ENCODE measurements around the gene TBATA.
A peak's percentile ranks its signal among the peaks of the same experiment; 100 is the strongest.

TBATA gene

DNA sequence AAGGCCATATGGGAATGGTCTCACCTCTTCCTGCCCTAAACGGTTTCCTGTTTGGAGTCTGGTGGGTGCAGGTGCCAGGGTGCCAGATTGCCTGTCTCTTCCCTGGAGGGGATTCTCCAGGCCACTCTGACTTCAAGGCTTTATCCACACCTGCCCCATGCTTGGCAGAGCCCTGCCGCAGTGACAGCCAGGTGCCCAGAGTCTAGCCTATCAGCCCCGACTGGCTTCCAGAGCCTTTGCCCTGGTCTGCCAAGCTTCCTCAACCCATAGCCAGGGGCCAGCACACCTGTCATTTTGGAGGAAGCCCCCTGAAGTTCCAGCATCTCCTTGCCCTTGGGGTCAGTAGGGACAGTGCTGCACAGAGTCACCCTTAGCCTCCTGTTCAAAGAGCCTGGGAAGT lies 21.6 kb downstream of the TBATA start:
- DNase-seq (ENCODE audit: low read depth in 2 of 3, low spot score in 2 of 3): no peak

DNA sequence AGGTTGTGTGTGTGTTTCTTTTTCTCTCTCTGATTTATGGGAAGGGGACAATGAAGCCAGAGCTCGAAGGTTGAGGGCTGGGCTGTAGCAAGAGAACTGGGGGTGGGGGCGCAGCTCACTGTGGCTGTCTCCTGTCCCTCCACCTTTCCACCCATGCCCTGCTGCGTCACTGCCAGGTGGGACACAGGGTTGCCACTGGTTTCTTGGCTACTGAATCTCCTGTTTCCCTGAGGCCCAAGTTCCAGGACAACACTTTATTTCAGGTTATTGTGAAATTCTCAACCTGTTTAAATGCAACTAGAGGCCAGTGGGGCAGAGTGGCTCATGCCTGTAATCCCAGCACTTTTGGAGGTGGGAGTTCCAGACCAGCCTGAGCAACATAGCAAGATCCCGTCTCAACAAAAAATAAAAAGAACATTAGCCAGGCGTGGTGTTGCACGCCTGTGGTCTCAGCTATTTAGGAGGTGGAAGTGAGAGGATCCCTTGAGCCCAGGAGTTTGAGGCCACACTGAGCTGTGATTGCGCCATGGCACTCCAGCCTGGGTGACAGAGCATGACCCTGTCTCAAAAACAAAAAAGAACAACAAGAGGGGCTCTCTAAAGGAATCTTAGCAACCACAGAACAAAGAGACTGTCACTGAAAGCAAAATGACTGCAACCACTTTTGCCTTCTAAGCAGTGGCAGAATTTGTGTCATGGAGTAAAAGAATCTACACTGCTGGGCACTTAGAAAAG lies 22.6 kb downstream of the TBATA start:
- DNase-seq (ENCODE audit: low read depth in 2 of 3, low spot score in 2 of 3): no peak

DNA sequence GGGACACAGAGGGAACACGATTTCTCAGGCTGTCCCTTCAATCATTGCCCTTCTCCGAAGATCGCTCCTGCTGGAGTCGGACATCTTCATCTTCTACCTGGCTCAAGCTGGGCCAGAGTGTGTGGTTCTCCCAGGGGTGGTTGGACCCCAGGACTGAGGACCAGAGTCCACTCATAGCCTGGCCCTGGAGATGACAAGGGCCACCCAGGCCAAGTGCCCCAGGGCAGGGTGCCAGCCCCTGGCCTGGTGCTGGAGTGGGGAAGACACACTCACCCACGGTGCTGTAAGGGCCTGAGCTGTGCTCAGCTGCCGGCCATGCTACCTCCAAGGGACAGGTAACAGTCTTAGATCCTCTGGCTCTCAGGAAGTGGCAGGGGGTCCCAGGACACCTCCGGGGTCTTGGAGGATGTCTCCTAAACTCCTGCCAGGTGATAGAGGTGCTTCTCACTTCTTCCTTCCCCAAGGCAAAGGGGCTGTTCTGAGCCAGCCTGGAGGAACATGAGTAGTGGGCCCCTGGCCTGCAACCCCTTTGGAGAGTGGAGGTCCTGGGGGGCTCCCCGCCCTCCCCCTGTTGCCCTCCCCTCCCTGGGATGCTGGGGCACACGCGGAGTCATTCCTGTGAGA lies 23.3 kb downstream of the TBATA start:
- no peak for DNase-seq (ENCODE audit: low read depth in 2 of 3, low spot score in 2 of 3)

DNA sequence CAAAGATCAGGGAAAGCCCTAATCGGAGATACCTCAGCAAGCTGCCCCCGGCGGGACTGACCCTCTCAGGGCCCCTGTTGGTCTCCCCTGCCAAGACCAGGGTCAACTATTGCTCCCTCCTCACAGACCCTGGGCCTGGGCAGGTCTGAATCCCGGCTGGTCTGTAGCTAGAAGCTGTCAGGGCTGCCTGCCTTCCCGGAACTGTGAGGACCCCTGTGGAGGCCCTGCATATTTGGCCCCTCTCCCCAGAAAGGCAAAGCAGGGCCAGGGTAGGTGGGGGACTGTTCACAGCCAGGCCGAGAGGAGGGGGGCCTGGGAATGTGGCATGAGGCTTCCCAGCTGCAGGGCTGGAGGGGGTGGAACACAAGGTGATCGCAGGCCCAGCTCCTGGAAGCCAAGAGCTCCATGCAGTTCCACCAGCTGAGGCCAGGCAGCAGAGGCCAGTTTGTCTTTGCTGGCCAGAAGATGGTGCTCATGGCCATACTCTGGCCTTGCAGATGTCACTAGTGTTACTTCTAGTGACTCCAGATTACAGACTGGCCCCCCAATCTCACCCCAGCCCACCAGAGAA lies 24.1 kb downstream of the TBATA start:
- no peak for DNase-seq (ENCODE audit: low read depth in 2 of 3, low spot score in 2 of 3)

DNA sequence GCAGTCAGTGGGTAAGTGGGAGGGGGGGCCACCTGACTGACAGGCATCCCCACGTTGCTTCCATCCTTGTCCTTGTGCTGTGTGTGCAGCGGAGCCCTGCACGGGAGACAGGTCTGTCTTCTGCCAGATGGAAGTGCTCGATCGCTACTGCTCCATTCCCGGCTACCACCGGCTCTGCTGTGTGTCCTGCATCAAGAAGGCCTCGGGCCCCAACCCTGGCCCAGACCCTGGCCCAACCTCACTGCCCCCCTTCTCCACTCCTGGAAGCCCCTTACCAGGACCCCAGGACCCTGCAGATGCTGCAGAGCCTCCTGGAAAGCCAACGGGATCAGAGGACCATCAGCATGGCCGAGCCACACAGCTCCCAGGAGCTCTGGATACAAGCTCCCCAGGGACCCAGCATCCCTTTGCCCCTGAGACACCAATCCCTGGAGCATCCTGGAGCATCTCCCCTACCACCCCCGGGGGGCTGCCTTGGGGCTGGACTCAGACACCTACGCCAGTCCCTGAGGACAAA lies 24.8 kb downstream of the TBATA start:
- DNase-seq (ENCODE audit: low read depth in 2 of 3, low spot score in 2 of 3): no peak

DNA sequence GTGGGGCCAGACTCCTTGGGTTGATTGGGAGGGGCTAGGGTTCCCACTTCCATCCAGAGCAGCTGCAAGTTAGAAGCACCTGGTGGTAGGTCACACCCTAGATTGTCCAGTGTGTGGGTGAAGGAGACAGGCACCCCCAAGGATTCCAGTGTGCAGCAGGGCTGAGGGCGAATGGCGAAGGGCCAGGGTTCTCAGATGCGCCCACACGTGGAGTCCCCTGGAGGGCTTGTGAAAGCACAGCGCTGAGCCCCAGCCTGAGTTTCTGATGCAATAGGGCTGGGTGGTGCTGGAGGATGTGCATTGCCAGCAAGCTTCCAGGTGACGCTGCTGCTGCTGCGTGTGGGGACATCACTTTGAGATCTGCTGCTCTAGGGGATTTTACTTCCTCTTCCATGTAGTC lies 25.4 kb downstream of the TBATA start:
- no peak for DNase-seq (ENCODE audit: low read depth in 2 of 3, low spot score in 2 of 3)

DNA sequence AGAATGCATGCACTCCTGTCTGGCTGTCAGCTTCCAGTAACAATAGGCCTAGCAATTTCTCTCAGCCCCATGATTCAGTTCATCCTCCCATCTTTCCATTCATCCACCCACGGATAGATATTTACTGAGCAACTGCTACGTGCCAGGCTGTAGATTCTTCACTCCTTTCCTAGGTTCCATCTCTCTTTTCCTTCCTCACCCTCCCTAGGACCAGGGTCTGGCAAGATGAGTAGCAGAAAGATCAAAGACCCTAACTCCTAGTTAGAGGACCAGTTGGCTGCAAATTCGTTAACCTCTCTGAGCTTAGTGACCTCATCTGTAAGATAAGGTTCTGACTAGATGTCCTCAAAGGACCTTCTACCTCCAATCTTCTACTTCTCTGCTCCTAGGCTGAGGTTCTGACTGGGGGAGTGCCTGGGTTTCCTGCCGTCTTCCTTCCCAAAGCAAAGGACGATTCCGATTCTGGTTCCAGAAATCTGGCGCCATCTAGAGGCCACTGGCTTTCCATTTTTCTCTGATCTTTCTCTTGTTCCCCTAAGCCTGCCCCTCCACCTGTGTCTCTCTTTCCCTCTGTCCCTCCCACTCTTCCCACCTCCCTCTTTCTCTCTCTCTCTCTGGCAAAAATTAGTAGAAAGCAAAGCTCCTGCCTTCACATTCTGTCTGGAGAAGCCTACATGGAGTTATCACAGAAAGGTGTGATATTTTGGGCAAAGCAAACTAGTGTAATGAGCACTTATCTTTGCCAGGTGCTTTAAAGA lies 26.2 kb downstream of the TBATA start:
- peak; percentile 30 to 58 (median 46) for DNase-seq (ENCODE audit: low read depth in 2 of 3, low spot score in 2 of 3)

DNA sequence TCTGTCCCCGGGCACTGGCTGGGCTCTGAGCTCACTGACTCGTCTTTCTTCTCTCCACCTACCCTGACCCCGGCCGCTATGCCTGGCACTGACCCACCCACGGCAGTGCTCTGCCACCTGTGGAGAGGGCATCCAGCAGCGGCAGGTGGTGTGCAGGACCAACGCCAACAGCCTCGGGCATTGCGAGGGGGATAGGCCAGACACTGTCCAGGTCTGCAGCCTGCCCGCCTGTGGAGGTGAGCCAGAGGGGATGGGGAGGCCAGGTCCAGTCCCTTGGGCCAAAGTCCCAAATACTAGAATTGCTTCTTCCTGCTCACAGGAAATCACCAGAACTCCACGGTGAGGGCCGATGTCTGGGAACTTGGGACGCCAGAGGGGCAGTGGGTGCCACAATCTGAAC lies 27.3 kb downstream of the TBATA start:
- DNase-seq (ENCODE audit: low read depth in 2 of 3, low spot score in 2 of 3): no peak

DNA sequence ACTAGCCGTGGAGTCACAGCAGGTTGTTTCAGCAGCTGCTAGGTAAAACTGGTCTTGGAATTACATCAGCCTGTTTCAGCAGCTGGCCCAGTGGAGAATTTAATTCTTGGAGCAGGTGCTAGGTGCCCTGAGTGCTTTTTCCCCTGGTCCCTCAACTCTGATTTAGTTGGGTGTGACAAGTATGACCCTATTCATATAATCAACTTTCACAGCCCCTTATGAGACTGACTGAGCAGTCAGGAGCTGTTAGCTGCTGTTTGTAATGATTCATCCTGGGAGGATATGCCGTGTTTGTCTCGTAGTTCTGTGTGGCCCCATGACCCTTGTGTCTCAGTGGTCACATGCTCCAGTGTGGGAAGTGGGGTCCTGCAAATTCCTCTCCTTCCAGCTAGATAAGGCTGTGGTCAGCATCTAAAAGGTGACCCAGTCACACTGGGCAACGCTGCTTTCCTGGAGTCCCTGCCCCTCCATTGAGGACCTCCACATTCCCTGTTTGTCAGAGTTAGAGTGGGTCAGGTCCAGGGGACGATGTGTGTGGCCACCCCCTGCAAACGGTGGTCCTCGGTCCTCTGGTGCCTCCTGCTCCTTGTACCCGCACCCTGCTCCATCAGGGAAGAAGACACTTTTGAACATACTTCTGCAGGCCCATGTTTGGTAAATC lies 28.3 kb downstream of the TBATA start:
- no peak for DNase-seq (ENCODE audit: low read depth in 2 of 3, low spot score in 2 of 3)

DNA sequence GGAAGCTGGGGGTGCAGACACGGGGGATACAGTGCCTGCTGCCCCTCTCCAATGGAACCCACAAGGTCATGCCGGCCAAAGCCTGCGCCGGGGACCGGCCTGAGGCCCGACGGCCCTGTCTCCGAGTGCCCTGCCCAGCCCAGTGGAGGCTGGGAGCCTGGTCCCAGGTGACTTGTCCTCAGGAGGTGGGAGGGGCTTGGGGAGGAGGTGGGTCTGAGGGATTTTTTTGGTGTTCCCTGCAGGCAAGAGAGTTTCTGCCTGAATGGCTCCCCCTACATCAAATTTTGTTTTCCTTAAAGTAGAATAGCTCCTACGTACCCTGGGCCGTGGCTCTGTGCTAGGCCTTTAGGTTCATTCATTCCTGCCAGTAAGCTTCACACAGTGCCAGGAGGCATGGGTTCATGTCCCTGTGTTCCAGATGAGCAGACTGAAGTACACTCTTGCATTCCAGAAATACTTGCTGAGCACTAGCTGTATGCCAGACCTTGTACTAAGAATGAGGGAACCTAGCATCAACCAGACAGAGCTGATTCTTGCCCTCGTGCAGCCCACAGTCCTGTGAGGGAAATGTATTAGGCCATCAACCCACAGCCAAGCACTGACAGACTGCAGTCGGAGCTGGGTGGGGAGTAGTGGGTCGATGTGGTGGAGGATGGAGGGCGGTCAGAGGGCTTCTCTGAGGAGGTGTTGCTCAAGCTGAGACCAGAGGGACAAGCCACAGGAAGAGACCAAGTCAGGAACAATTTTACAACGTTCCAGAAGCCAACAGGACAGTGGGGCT lies 31.1 kb downstream of the TBATA start:
- no peak for DNase-seq (ENCODE audit: low read depth in 2 of 3, low spot score in 2 of 3)

DNA sequence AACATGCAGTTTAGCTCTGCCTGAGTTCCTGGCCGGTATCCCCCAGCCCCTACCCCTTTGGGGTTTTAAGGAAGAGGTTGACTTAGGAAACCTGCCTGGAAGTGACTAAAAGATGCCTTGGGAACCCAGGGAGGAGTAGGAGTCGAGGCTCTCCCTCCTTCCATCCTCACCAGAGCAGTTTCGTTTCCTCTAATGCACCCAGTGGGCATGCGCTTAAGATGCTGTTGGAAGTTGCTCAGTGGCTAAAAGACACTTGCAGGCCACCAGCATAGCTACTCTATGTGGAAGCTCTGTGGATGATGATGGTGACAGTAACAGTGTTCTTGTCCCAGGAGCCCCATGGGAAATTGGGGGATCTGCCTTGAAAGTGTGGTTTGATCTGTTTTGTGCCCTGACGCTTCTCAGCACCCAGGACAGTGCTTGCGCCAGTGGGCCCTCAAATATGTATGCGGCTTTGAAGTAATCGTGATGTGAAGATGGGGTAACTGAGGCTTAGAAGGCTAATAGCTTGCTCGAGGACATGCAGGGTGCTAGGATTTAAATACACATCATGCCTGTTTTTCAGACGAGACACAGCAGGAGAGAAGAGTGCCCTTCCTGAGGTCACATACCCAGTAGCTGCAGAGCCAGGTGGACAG lies 32.0 kb downstream of the TBATA start:
- DNase-seq (ENCODE audit: low read depth in 2 of 3, low spot score in 2 of 3): no peak

DNA sequence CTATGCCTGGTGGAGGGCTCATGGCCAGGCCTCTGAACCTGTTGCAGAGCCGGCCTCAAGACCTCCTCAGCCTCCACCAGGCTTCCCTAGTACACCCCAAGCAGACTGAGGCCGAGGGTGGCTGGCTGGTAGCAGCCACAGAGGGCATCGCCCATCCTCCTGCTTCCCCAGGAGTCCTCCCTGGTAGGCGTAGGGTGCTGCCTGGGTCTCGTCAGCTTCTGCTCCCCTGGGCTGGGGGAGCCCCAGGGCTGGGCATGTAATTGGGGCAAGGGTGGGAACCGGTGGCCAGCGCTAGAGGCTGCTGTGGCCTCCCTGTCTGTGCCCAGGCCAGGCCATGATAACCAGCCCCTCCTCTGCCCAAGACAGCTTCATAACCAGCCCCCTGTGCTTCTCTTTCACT lies 32.6 kb downstream of the TBATA start:
- no peak for DNase-seq (ENCODE audit: low read depth in 2 of 3, low spot score in 2 of 3)

DNA sequence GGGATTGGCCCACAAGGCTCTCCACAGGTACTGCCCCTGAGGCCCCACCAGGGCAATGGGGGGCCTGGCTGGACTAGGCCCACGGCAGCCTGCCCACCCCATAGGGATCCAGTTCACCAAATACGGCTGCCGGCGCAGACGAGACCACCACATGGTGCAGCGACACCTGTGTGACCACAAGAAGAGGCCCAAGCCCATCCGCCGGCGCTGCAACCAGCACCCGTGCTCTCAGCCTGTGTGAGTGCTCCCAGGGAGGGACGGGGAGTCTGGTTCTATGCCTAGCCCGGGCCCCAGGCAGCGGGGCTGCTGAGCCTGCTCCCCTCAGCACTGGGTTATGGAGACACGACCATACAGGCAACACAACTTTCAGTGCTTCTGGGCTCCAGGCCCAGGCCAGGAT lies 33.2 kb downstream of the TBATA start:
- DNase-seq (ENCODE audit: low read depth in 2 of 3, low spot score in 2 of 3): no peak

DNA sequence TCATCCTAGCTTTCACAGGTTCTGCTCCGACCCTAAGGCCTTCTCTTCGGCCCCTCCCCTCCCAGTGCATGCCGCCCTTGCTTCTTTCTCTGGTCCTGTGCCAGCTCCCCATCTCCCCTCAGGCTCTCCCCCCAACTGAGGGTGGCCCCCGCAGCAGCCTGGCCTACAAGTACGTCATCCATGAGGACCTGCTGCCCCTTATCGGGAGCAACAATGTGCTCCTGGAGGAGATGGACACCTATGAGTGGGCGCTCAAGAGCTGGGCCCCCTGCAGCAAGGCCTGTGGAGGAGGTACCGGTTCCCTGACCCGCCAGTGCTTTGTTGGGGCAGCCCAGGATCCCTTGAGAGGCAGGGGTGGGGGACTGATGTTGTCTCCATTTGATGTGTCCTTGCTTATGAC lies 33.8 kb downstream of the TBATA start:
- DNase-seq (ENCODE audit: low read depth in 2 of 3, low spot score in 2 of 3): no peak

DNA sequence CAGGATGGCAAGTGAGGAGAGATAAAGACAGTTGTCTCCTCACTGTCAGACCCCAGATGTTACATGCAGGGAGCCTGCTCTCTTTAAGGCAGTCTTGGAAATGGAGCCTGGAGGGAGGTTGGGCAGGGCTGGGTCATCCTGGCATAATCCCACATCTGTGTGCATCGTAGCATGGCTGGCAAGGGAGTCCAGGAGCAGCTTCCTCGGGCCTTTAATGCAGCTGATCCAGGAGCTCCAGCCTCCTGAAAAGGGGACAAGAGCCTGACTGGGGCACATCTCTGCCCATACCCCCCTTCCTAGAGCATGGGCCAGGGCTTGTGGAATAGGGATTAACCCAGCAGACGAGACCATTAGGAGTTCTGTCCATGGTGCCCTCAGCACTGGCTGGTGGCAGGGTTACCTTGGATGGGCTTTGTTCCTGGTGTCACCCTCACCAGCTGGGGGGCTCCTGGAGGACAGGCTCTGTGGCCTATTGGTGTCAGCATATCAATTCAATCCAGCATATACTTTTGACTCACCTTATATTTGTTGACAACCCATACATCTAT lies 34.9 kb downstream of the TBATA start:
- no peak for DNase-seq (ENCODE audit: low read depth in 2 of 3, low spot score in 2 of 3)

DNA sequence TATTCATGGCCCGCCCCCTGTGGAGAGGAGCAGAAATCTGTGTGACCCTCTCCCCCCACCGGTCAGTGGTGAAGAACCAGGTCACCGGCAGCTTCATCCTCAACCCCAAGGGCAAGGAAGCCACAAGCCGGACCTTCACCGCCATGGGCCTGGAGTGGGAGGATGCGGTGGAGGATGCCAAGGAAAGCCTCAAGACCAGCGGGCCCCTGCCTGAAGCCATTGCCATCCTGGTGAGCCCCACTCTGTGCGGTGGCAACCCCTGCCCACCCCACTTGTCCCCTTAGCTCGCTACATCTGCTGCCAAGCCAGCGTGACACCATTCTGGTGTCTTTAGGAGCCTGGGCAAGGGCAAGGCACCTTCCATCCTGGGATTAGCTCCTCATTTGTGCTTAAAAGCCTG lies 35.4 kb downstream of the TBATA start:
- DNase-seq (ENCODE audit: low read depth in 2 of 3, low spot score in 2 of 3): no peak

DNA sequence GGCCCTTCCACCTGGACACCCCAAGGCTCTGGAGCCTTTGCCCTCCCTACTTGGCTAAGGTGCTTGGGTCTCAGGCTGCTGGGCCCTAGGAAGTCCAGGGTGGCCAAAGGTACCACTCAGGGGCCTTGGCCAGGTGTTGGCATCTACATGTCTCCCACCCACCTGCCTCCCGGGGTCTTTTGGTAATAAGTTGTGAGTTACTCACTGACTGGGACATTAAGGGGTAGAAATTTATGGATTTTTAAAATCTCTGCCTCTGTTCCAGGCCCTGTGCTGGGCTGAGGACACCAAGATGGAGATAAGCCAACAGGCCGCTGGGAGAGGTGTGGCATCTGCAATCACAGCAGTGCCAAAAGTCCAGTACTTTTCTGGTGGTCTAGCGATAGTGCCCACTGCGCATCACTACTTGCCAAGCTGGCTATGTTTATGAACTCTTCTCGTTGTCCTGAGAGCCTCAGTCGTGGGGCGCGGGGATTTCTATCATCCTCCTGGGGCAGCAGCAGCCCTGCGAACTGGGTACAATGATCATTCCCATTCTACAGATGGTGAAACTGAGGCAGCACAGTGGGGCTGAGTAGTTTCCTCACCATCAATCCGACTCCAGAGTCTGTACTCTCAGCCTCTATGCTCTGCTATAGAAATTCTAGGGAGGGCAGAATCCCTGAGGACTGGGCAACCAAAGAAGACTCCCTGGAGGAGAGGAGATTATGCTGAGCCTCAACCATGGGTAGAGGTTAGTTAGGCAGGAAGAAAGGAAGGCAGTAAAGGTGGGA lies 36.2 kb downstream of the TBATA start:
- no peak for DNase-seq (ENCODE audit: low read depth in 2 of 3, low spot score in 2 of 3)

DNA sequence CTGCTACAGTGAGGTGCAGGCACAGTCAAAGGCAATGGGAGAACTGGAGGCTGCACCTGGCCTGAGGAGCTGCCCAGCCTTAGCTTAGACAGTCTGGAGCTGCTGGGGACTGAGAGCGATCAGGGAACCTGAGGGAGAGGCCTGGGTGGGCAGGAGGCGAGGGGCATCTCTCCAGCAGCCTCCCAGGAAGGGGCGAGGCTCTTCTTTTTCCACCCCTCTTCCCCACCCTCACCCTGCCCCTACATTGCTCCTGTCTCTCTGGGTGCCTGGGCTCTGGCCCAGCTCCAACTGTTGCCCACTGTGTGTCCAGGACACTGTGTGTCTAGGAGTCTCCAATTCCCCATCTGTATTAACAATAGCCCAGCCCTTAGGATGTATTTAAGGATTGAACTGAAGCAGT lies 36.9 kb downstream of the TBATA start:
- no peak for DNase-seq (ENCODE audit: low read depth in 2 of 3, low spot score in 2 of 3)
